GM10847 (cell line): Measurements from ENCODE around the gene PRRT1B.

Experiments
- POLR2A ChIP-seq: IDR thresholded peaks from 2 replicates; pipeline ENCODE4 v1.6.1; 2011; ENCODE audit not compliant: insufficient read length; ENCODE audit errors: extremely low read depth

The PRRT1B gene

GRCh38 chr9:131530546-131530919, 14.8 kb upstream of the PRRT1B start:
- TF ChIP-seq POLR2A, result no peak

- TF ChIP-seq POLR2A, result peak; percentile 47
Measured at GRCh38 chr9:131530920-131531832, 14.1 kb upstream of the PRRT1B start, which contains the start of gene UCK1. TSS of gene UCK1 (minus strand) at chr9:131531263. CDS start at chr9:131531174, 89 bp downstream.

- no peak for TF ChIP-seq POLR2A
Measured at GRCh38 chr9:131534721-131535237, 10.5 kb upstream of the PRRT1B start.

- TF ChIP-seq POLR2A, result no peak
Measured at GRCh38 chr9:131537946-131538345, 7.4 kb upstream of the PRRT1B start.

- no peak for TF ChIP-seq POLR2A
Measured at GRCh38 chr9:131539223-131539923, 6.0 kb upstream of the PRRT1B start.

GRCh38 chr9:131543141-131543540, 2.2 kb upstream of the PRRT1B start:
- TF ChIP-seq POLR2A, result no peak

GRCh38 chr9:131545786-131546335, 538 bp downstream of the PRRT1B start:
- no peak for TF ChIP-seq POLR2A

- TF ChIP-seq POLR2A, result no peak
Measured at GRCh38 chr9:131546336-131547084, 1.2 kb downstream of the PRRT1B start.

- no peak for TF ChIP-seq POLR2A
Measured at GRCh38 chr9:131552030-131552429, 6.7 kb downstream of the PRRT1B start.

GRCh38 chr9:131554087-131554842, 8.9 kb downstream of the PRRT1B start:
- no peak for TF ChIP-seq POLR2A

GRCh38 chr9:131554843-131555351, 9.6 kb downstream of the PRRT1B start:
- TF ChIP-seq POLR2A, result no peak

- TF ChIP-seq POLR2A, result no peak
Measured at GRCh38 chr9:131555841-131556673, 10.7 kb downstream of the PRRT1B start.

GRCh38 chr9:131557855-131558548, 12.7 kb downstream of the PRRT1B start:
- TF ChIP-seq POLR2A, result no peak
